ENCODE results near the gene SETD1A. TPM values are rescaled to one million over a fixed set of nuclear protein-coding genes. Genes with fewer than 3 reads are reported as not detected.

Gene SETD1A
- total and polyA plus RNA-seq, 8 donors = 4.4 to 22.2 (median 8.7) TPM

DNA sequence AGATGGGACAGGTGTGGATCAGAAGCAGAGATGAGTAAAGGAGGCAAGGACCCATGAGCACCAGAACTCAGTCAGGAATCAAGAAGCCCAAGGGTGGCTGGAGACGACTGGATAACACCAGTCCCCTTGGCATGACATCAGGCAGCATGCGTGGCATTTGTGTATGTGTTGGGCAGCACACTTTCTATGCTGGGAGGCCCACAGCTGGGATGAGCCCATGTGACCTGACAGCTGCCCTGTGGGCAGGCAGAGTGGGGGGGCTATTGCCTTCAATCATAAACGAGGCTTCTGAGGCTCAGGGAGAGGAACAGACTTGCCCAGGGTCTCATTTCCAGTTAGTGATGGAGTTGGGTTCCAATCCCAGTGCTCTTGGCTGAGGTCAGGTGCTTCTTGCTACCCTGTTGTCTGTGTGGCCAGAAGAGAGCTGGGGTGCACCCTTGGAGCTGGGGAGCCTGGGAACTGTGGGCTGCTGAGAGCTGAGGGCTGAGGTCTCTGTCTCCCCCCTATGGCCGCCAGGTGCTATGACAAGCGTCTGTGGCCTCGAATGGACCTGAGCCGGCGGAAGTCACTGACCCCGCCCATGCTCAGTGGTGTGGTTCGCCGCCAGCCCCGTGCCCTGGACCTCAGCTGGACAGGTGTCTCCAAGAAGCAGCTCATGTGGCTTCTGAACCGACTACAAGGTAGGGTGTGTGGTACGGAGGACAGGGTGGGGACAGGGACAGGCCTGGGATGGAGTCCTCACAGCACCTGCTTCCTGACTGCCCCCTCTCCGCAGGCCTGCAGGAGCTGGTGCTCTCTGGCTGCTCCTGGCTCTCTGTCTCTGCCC is 15.7 kb upstream of the SETD1A start:
- peak overlapping the region; percentile 9 to 73 (median 54) for H3K27ac ChIP-seq
- intact Hi-C loops (cut with DNase I; ENCODE audit: low total_unique reads) = no loop called here
- H3K4me1 ChIP-seq = peaks cover 7 to 30% (median 16%) of the 10 kb centered on the region in 4 donors
- H3K36me3 ChIP-seq = peaks cover 0 to 72% (median 70%) of the 10 kb centered on the region in 4 donors
- no peaks in the 10 kb centered on the region for H3K9me3 ChIP-seq
- TF ChIP-seq, protein P1, sequence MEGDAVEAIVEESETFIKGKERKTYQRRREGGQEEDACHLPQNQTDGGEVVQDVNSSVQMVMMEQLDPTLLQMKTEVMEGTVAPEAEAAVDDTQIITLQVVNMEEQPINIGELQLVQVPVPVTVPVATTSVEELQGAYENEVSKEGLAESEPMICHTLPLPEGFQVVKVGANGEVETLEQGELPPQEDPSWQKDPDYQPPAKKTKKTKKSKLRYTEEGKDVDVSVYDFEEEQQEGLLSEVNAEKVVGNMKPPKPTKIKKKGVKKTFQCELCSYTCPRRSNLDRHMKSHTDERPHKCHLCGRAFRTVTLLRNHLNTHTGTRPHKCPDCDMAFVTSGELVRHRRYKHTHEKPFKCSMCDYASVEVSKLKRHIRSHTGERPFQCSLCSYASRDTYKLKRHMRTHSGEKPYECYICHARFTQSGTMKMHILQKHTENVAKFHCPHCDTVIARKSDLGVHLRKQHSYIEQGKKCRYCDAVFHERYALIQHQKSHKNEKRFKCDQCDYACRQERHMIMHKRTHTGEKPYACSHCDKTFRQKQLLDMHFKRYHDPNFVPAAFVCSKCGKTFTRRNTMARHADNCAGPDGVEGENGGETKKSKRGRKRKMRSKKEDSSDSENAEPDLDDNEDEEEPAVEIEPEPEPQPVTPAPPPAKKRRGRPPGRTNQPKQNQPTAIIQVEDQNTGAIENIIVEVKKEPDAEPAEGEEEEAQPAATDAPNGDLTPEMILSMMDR (IDR thresholded peaks at IDR 0.05) = peak in 5 of 7 experiments; percentile 78 to 91 (median 83)
- TF ChIP-seq EP300 (IDR thresholded peaks at IDR 0.05) (no peak), POLR2AphosphoS5 (IDR thresholded peaks at IDR 0.05) (peak in 1 of 3 donors; percentile 69), POLR2A (IDR thresholded peaks at IDR 0.05) (no peak)
- 16 to 21% (median 20%) methylated on average over 14 to 15 of the region's 15 CpGs for WGBS, 5 donors
- DNase-seq = peak; percentile 84 to 92
- no peaks in the 10 kb centered on the region for H3K27me3 ChIP-seq
- H3K4me3 ChIP-seq = peak overlapping the region in 1 of 4 donors; percentile 2

DNA sequence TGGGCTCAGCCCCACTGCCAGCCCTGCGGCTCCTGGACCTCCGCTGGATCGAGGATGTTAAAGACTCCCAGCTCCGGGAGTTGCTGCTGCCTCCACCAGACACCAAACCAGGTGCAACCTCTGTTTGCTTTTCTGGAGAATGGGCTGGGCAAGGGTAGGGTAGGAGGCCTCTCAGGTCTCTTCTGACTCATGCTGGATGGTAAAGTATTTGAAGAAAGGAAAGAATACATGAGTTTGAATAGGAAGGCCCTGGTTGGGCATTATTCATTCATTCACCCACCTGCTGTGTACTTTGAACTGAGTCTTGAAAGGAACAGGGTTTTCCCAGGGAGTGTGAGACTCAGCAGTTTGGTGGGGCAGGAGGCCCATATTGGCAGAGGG is 15.1 kb upstream of the SETD1A start:
- no peak for DNase-seq
- H3K27ac ChIP-seq = peak overlapping the region; percentile 9 to 73 (median 54)
- peaks cover 7 to 30% (median 16%) of the 10 kb centered on the region in 4 donors for H3K4me1 ChIP-seq
- H3K27me3 ChIP-seq = no peaks in the 10 kb centered on the region
- no peaks in the 10 kb centered on the region for H3K9me3 ChIP-seq
- peaks cover 0 to 75% (median 72%) of the 10 kb centered on the region in 4 donors for H3K36me3 ChIP-seq
- peak overlapping the region in 1 of 4 donors; percentile 2 for H3K4me3 ChIP-seq
- intact Hi-C loops (cut with DNase I; ENCODE audit: low total_unique reads) = no loop called here
- WGBS, 5 donors = 45 to 74% (median 64%) methylated on average over 4 of the region's 4 CpGs
- TF ChIP-seq POLR2AphosphoS5 (IDR thresholded peaks at IDR 0.05) (no peak), EP300 (IDR thresholded peaks at IDR 0.05) (no peak), POLR2A (IDR thresholded peaks at IDR 0.05) (no peak)
- TF ChIP-seq, protein P1 (IDR thresholded peaks at IDR 0.05) = no peak

DNA sequence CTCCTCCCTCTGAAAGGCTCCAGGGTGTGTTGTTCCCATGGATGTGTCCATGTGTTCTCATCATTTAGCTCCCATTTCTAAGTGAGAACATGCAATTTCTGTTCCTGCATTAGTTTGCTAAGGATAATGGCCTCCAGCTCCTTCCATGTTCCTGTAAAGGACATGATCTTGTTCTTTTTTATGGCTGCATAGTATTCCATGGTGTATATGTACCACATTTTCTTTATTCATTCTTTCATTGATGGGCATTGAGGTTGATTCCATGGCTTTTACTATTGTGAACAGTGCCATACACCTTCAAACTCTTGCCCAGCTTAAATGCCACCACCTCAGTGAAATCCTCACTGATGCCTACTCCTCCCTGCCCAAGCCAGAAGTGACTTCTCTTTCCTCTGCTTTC is 13.2 kb upstream of the SETD1A start:
- Histone ChIP-seq H3K4me1 (peaks cover 7 to 27% (median 25%) of the 10 kb centered on the region in 4 donors), H3K27ac (no peak overlapping the region), H3K27me3 (no peaks in the 10 kb centered on the region), H3K4me3 (no peak overlapping the region), H3K9me3 (no peaks in the 10 kb centered on the region), H3K36me3 (peaks cover 0 to 70% (median 69%) of the 10 kb centered on the region in 4 donors)
- TF ChIP-seq POLR2A (IDR thresholded peaks at IDR 0.05) (no peak), EP300 (IDR thresholded peaks at IDR 0.05) (no peak), POLR2AphosphoS5 (IDR thresholded peaks at IDR 0.05) (no peak)
- TF ChIP-seq, protein P1 (IDR thresholded peaks at IDR 0.05) = no peak
- intact Hi-C loops (cut with DNase I; ENCODE audit: low total_unique reads) = no loop called here
- DNase-seq = no peak

DNA sequence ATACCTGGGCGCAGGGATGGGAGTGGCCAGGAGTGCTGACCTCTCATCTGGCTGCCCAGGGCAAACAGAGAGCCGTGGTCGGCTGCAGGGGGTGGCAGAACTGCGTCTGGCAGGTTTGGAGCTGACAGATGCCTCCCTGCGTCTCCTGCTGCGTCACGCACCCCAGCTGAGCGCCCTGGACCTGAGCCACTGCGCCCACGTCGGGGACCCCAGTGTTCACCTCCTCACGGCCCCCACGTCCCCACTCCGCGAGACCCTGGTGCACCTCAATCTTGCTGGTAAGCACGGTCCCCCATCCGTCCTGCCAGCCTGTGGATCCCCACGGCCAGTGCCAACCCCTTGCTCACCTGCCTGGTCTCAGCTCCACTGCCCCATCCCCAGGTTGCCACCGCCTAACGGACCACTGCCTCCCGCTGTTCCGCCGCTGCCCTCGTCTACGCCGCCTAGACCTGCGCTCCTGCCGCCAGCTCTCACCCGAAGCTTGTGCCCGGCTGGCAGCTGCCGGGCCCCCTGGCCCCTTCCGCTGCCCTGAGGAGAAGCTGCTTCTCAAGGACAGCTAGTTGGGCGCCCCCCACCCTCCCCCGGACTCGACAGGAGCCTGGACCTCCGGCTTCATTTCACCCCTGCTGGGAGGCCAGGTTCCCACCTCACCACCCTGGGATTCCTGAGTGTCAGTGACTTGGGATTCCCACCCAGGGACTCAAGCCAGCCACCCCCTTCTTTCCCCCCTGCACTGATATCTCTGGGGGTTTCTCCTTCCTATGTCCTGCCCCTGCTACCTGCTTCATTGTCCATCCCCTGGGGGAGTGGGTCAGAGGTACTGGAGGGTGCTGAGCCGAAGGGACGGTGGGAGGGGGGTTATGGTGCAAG is 10.6 kb upstream of the SETD1A start:
- no peaks in the 10 kb centered on the region for H3K9me3 ChIP-seq
- peak in 1 of 2 donors; percentile 50 for DNase-seq
- peaks cover 0 to 52% (median 48%) of the 10 kb centered on the region in 4 donors for H3K36me3 ChIP-seq
- 83 to 87% (median 85%) methylated on average over 26 to 38 of the region's 38 CpGs for whole genome bisulfite sequencing, 5 donors
- H3K27me3 ChIP-seq = no peaks in the 10 kb centered on the region
- no peak for TF ChIP-seq POLR2A (IDR thresholded peaks at IDR 0.05)
- TF ChIP-seq EP300 (IDR thresholded peaks at IDR 0.05) = no peak
- TF ChIP-seq POLR2AphosphoS5 (IDR thresholded peaks at IDR 0.05) = no peak
- TF ChIP-seq, protein P1 (IDR thresholded peaks at IDR 0.05) = no peak
- intact Hi-C loops (cut with DNase I; ENCODE audit: low total_unique reads) = no loop called here
- peak overlapping the region in 1 of 5 donors; percentile 92 for H3K27ac ChIP-seq
- H3K4me3 ChIP-seq = no peak overlapping the region
- peaks cover 24 to 50% (median 45%) of the 10 kb centered on the region in 4 donors for H3K4me1 ChIP-seq
